Effector CD4-positive, alpha-beta T cell (primary cell): ENCODE data around the gene APPL2.

Experiments
- DNase-seq: peaks from one replicate; pipeline ENCODE4 v3.0.0-alpha.2; 2020

The APPL2 gene

GRCh38 chr12:105221583-105222283 lies 14.2 kb downstream of the APPL2 start:
- DNase-seq: no peak

- no peak for DNase-seq
Observed at GRCh38 chr12:105220929-105221290, 15.1 kb downstream of the APPL2 start.

DNA sequence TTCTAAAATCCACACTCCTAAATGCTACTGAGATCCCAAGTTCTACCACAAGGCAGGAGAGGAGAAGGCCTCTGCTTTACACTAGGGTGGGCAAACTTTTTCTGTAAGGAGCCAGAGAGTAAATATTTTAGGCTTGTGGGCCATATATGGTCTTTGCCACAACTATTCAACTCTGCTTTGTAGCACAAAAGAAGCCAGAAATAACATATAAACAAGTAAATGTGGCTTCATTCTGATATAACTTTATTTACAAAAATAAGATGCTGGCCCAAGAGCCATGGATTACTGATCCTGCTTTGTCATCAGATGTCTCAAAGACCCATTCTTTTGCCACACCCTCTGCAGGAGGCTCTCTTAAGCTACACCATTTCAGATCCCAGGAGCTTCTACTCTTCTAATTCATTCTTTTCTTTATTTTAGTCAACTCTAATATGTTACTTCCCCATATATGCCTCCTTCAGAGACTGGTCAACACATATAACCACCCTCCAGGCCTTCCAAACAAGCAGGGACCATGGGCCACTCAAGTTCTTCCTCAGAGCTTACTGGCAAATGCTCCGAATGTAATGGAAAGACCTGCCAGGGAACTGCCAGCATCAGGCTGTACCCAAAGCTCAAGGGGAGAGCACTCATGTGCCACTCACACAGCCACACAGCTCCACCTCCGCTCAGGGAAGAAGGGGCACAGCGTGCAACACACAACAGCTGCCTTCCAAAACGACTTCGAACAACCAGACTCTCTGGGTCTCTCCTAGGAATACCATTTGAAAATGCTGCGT lies 15.6 kb downstream of the APPL2 start:
- DNase-seq: no peak

- DNase-seq: no peak
Observed at GRCh38 chr12:105219261-105220028, 16.5 kb downstream of the APPL2 start.

- no peak for DNase-seq
Observed at GRCh38 chr12:105218434-105218833, 17.5 kb downstream of the APPL2 start.

DNA sequence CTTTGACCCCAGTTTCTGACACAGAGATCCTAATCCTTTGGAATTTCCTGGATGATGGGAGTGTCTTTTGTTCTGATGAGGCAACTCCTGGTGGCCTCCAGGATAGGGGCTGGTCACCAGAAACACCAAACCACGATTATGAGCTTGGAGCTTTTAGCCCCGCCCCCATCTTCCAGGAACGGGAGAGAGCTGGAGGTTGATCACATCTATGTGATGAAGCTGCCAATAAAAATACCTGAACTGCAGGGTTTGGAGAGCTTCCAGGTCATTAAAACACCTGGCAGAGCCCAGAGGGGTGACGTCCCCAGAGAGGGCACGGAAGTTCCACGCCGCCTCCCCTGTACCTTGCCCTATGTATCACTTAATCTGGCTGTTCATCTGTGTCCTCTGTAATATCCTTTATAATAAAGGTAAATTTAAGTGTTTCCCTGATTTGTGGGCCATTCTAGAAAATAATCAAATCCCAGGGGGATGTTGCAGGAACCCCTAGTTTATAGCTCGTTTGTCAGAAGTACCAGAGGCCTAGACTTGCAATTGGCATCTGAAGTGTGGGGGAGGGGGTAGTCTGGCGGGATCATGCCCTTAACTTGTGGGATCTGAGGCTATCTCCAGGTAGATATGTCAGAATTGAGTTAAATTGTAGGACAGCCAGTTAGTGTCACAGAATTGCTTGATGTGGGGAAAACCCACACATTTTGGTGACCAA lies 21.2 kb downstream of the APPL2 start:
- DNase-seq: no peak

DNA sequence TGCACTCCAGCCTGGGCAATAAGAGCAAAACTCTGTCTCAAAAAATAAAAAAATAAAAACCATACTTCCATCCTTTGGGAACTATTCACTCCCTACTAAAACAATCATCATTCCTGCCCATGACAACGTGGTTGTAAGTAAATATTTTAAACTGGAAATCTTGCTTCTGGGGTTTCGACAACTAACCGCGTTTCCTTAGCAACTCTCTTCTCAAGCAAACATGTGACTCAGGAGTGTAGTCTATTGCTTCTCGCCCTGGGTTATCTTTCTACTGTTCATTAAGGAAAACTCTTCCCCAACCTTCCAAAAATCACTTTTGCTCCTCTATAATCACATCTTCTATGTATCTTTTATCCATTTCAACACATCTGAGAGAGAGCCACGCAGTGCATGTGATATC lies 21.8 kb downstream of the APPL2 start:
- DNase-seq: no peak

- no peak for DNase-seq
Observed at GRCh38 chr12:105212438-105212837, 23.5 kb downstream of the APPL2 start.

GRCh38 chr12:105209091-105209490 lies 26.9 kb downstream of the APPL2 start:
- no peak for DNase-seq

GRCh38 chr12:105206686-105207374 lies 29.1 kb downstream of the APPL2 start:
- no peak for DNase-seq

GRCh38 chr12:105205322-105206048 lies 30.5 kb downstream of the APPL2 start:
- DNase-seq: no peak

DNA sequence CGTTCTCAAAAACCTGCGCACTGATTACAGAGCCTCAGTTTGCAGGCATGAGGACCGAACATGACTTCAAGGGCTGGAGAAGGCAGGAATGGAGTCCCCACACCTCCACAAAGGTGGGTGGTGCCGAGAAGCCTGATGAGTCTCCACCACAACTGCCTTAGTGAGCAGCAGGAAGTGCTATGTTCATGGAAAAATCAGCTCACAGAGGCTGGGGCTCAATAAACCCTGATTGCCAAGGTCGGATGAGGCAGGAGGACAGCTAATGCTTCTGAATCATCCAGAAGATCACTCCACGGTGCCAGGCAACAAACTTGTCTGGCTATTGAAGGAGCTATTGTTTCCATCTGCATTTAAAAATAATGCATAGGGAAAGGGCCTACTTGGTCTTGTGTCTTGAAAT lies 31.1 kb downstream of the APPL2 start:
- no peak for DNase-seq

- DNase-seq: no peak
Observed at GRCh38 chr12:105204127-105204526, 31.8 kb downstream of the APPL2 start.

DNA sequence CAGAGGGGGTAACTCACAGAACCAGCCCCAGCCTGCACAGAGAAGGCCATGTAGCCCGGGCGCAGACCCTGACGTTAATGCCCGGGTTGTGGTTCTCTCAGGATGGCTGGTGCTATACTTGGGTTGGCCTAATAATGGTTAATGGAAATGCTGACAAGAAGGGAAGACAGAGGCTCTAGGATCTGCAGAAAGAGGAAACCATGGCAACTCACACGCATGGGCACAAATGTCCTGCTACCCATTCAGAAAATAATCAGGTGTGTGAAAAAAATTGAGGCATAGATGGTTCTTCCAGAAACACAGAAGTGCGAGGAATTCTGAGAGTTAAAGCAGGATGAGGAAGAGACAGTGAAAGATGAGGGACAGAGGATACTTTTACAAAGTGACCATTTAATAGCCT lies 33.8 kb downstream of the APPL2 start:
- no peak for DNase-seq

- no peak for DNase-seq
Observed at GRCh38 chr12:105201299-105201698, 34.7 kb downstream of the APPL2 start.

DNA sequence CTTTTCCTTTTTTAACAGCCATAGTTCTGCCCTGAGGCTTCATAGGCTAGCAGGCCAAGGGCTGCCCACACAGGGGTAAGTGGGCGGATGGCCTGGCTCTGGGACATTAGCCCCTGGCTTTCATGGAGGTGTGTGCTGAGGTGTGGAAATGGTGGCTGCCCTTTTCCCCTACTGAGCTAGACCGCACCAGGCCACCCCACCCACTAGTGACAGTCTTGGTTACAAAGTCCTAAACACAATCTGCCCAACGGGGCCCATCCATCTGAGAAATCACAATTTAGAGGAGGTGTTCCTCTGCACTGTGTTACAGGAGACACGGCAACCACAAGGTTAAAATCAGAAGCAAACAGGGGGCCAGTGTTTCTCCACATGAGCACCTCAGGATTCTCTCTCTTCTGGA lies 35.6 kb downstream of the APPL2 start:
- DNase-seq: no peak

- DNase-seq: no peak
Observed at GRCh38 chr12:105198961-105199360, 37.0 kb downstream of the APPL2 start.

DNA sequence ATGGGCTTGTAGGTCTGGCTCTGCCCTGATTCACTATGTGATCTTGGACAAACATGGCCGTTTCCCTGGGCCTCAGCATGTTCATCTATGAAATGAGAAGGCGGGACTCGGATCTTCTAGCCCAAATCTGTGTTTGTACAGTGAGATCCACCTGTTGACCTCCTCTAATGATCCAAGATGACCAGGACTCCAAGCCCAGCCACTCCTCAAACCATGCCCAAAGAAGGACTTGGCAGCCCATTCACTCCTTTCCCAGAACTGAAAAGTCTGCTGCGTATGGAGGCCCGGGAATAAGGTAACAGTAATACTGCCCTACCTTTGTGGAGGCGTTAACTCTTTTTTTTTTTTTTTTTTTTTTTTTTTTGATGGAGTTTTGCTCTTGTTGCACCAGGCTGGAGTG lies 39.9 kb downstream of the APPL2 start:
- no peak for DNase-seq

DNA sequence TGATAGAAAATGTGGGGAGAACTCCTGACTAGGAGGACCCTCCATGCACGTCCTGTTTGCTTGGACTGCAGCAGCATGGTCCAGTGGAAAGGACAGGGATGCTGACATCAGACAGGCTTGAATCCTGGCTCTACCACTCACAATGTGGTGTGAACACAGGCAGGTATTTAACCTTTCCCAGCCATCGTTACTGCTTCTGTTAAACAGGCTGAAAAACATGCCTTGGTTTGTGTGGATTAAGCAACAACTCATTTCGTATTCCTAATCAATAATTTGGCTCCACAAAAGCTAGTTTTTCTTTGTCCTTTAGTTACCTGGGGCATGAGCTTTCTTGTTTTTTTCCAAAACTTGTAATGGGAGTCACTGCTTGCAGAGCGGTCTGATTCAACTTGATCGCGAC lies 41.0 kb downstream of the APPL2 start:
- no peak for DNase-seq

DNA sequence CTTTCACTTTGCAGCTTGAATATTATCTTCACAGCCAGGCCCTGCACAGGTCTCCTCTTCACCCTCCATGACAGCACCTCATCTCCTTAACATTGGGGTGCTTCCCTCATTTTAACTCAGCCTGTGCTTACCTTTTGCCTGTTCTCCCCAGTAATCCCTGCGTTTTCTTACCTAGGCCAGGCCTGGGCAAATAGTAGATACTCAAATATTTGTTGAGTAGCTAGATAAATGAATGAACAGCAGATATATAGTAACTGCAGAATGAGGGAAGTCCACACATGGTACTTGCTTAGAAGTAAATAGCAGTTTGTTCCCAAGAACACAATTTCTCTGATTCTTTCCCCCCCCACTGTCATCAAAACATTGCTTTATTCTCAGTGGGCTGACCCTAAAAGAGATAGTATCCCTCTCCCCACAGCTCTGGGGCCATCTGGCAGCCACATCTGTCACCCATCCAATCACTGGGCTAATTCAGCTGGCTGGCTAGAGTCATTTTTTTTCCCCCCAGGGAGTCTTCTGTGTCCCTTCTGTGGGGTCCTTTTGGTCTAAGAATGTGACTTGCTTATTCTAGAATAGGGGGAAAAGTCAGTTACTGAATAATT lies 43.2 kb downstream of the APPL2 start:
- DNase-seq: no peak

DNA sequence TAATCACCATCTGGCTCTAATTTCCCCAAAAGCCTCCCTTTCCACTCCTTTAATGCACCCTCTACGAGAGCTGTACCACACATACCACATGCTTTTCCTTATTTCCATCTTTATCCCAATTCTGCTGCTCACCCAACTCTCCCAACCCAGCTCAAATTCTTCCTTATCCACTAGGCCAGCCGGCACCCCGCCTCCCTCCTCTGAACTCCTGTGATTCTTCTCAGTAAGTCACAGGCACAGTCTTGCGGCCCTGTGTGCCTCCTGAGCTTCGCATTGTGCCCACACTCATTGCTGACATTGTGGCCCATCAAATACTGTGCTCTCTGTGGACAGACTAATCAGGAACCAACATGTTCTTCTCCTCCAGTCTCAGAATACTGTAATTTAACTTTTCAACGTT lies 45.4 kb downstream of the APPL2 start:
- DNase-seq: no peak
